HG03159 (cell line): ENCODE data around the gene MFGE8.
"Not testable (repeated sequence)": the region's sequence is repeated elsewhere in the genome, so short reads cannot be mapped to it uniquely, and the experiment has no call there.

Experiments used
- ATAC-seq: cut with Tn5 transposase; IDR thresholded peaks from one replicate; pipeline ENCODE4 v1.9.1; 2021; ENCODE audit warnings: mild to moderate bottlenecking, moderate library complexity; ENCODE audit not compliant: unreplicated experiment

The MFGE8 gene

GRCh38 chr15:88913017-88913849 lies at the start of gene MFGE8:
Gene MFGE8 (minus strand): TSS chr15:88913379. CDS start chr15:88913319, 60 bp downstream.
- ATAC-seq, result peak; percentile 74

- ATAC-seq, result no peak
Observed at GRCh38 chr15:88959445-88959844, 46.3 kb upstream of the MFGE8 start.

GRCh38 chr15:88956906-88957305 lies 43.7 kb upstream of the MFGE8 start:
- ATAC-seq, result no peak

GRCh38 chr15:88956263-88956662 lies 43.1 kb upstream of the MFGE8 start:
- ATAC-seq, result no peak

- no peak for ATAC-seq
Observed at GRCh38 chr15:88954431-88955277, 41.5 kb upstream of the MFGE8 start.

GRCh38 chr15:88950600-88951160 lies 37.5 kb upstream of the MFGE8 start:
- no peak for ATAC-seq

GRCh38 chr15:88949734-88950400 lies 36.7 kb upstream of the MFGE8 start:
- peak; percentile 52 for ATAC-seq

GRCh38 chr15:88940110-88940675 lies 27.0 kb upstream of the MFGE8 start:
- no peak for ATAC-seq

- no peak for ATAC-seq
Observed at GRCh38 chr15:88939486-88939806, 26.3 kb upstream of the MFGE8 start.

- ATAC-seq, result no peak
Observed at GRCh38 chr15:88938802-88939485, 25.8 kb upstream of the MFGE8 start.

- ATAC-seq, result not testable (repeated sequence)
Observed at GRCh38 chr15:88934449-88934848, 21.3 kb upstream of the MFGE8 start.

- ATAC-seq, result no peak
Observed at GRCh38 chr15:88932875-88933330, 19.7 kb upstream of the MFGE8 start.

GRCh38 chr15:88932271-88932874 lies 19.2 kb upstream of the MFGE8 start:
- no peak for ATAC-seq

GRCh38 chr15:88930579-88930978 lies 17.4 kb upstream of the MFGE8 start:
- no peak for ATAC-seq

GRCh38 chr15:88929358-88930098 lies 16.3 kb upstream of the MFGE8 start:
- not testable (repeated sequence) for ATAC-seq

- ATAC-seq, result not testable (repeated sequence)
Observed at GRCh38 chr15:88928192-88928591, 15.0 kb upstream of the MFGE8 start.

GRCh38 chr15:88925648-88926047 lies 12.5 kb upstream of the MFGE8 start:
- ATAC-seq, result not testable (repeated sequence)

- peak; percentile 61 for ATAC-seq
Observed at GRCh38 chr15:88920892-88921435, 7.8 kb upstream of the MFGE8 start.
